Measurements from ENCODE around the gene IGSF23. TPM values are rescaled to one million over a fixed set of nuclear protein-coding genes. Genes with fewer than 3 reads are reported as not detected.
"Not testable (repeated sequence)": the region's sequence is repeated elsewhere in the genome, so short reads cannot be mapped to it uniquely, and the experiment has no call there.

IGSF23 gene
- total RNA-seq, 4 donors from 2014 or later, result not detected

- DNase-seq (ENCODE audit: low spot score), result no peak
- no peak for TF ChIP-seq CTCF (IDR thresholded peaks at IDR 0.05)
- no peak for ATAC-seq (ENCODE audit: low FRiP score)
Observed at GRCh38 chr19:44680536-44680935, 67.2 kb downstream of the IGSF23 start.

GRCh38 chr19:44681992-44682790 is 68.8 kb downstream of the IGSF23 start:
- no peak for ATAC-seq (ENCODE audit: low FRiP score)
- TF ChIP-seq CTCF (IDR thresholded peaks at IDR 0.05), result no peak
- DNase-seq (ENCODE audit: low spot score), result no peak

GRCh38 chr19:44682807-44683206 is 69.4 kb downstream of the IGSF23 start:
- no peak for TF ChIP-seq CTCF (IDR thresholded peaks at IDR 0.05)
- ATAC-seq (ENCODE audit: low FRiP score), result no peak
- no peak for DNase-seq (ENCODE audit: low spot score)

- TF ChIP-seq CTCF (IDR thresholded peaks at IDR 0.05), result no peak
- DNase-seq (ENCODE audit: low spot score) (no peak), ATAC-seq (ENCODE audit: low FRiP score) (no peak)
Observed at GRCh38 chr19:44683434-44684210, 70.3 kb downstream of the IGSF23 start.

- not testable (repeated sequence) for ATAC-seq (ENCODE audit: low FRiP score); DNase-seq (ENCODE audit: low spot score)
Observed at GRCh38 chr19:44684396-44684795, 71.0 kb downstream of the IGSF23 start.

GRCh38 chr19:44684892-44685863 is 71.8 kb downstream of the IGSF23 start:
- no peak for TF ChIP-seq CTCF (IDR thresholded peaks at IDR 0.05)
- ATAC-seq (ENCODE audit: low FRiP score), result no peak
- no peak for DNase-seq (ENCODE audit: low spot score)

- ATAC-seq (ENCODE audit: low FRiP score), result no peak
- TF ChIP-seq CTCF (IDR thresholded peaks at IDR 0.05), result no peak
- no peak for DNase-seq (ENCODE audit: low spot score)
Observed at GRCh38 chr19:44685877-44686276, 72.5 kb downstream of the IGSF23 start.

Data from omental fat pad (tissue), 4 donors.